Upper lobe of left lung (tissue), 6 donors: ENCODE results near the gene KIAA1614. TPM values are rescaled to one million over a fixed set of nuclear protein-coding genes. Genes with fewer than 3 reads are reported as not detected.

Source experiments
- ATAC-seq, 2 donors: fragments of 200-7000 bp; cut with Tn5 transposase; one replicate each; pipeline ENCODE4 v1.9.1; 2022; ENCODE audit warnings: mild to moderate bottlenecking in 2 of 2, moderate library complexity in 2 of 2; ENCODE audit not compliant: low FRiP score in 2 of 2
- DNase-seq, 2 donors: peaks; one replicate each; pipeline ENCODE4 v3.0.0-alpha.2; 2019 to 2020
- H3K27ac ChIP-seq, 4 donors: fragments of 200-600 bp; sonication (generic); one replicate each; pipeline ENCODE4 v1.5.1; 2016 to 2019
- H3K27me3 ChIP-seq, 4 donors: fragments of 200-600 bp; sonication (generic); one replicate each; pipeline ENCODE4 v1.5.1; 2017 to 2019
- H3K36me3 ChIP-seq, 4 donors: fragments of 200-600 bp; sonication (generic); one replicate each; pipeline ENCODE4 v1.5.1; 2016 to 2019
- H3K4me1 ChIP-seq, 4 donors: fragments of 200-600 bp; sonication (generic); one replicate each; pipeline ENCODE4 v1.5.1; 2018 to 2019
- H3K4me3 ChIP-seq, 4 donors: fragments of 200-600 bp; sonication (generic); one replicate each; pipeline ENCODE4 v1.5.1; 2017 to 2019; ENCODE audit warnings: mild to moderate bottlenecking in 2 of 4, moderate library complexity in 1 of 4
- H3K9me3 ChIP-seq, 4 donors: fragments of 200-600 bp; sonication (generic); one replicate each; pipeline ENCODE4 v1.5.1; 2018 to 2019
- CTCF ChIP-seq, 6 experiments: fragments of 450-650 bp in 4 of 6; fragments of 200-600 bp in 2 of 6; sonication (generic) in 2 of 6; IDR thresholded peaks; one replicate each; pipeline ENCODE4 v1.5.1; 2016 to 2019; ENCODE audit warnings: antibody characterized with exemption in 6 of 6
- EP300 ChIP-seq, 4 donors: sonication (generic); formaldehyde crosslinking; IDR thresholded peaks; one replicate each; pipeline ENCODE4 v1.5.1; 2017; ENCODE audit warnings: antibody characterized with exemption in 4 of 4, control low read depth in 2 of 4
- POLR2A ChIP-seq, 4 donors: fragments of 450-650 bp; IDR thresholded peaks; one replicate each; pipeline ENCODE4 v1.5.1; 2016 to 2017; ENCODE audit warnings: antibody characterized with exemption in 4 of 4, mild to moderate bottlenecking in 2 of 4
- POLR2AphosphoS5 ChIP-seq, 2 donors: sonication (generic); formaldehyde crosslinking; IDR thresholded peaks; one replicate each; pipeline ENCODE4 v1.5.1; 2017; ENCODE audit warnings: antibody characterized with exemption in 2 of 2
- WGBS, 2 donors: methylation state at CpG; one replicate each; pipeline ENCODE4 v1.1.5; 2017 to 2018; 5-methylcytosine and 5-hydroxymethylcytosine counted together
- total RNA-seq, 6 donors: library from RNA; depleted of rRNA in 4 of 6; stranded (reverse); fragments of >200 nt in 4 of 6; gene quantifications; one replicate each; pipeline versions ENCODE4 v1.1.0 to v1.2.1, GENCODE V29; 2016 to 2021
- donor health status: DM: no; HTN: no; CAD: no; lungs with moderate emphysema.
- donor health status: DM: no; HTN: yes; CAD: no; lungs with severe emphysema.

KIAA1614 gene
- total RNA-seq, 6 donors from 2014 or later: 0.79 to 11.9 (median 4.4) TPM

- Histone ChIP-seq H3K27me3 (peaks cover 0 to 12% (median 2%) of the 10 kb centered on the region in 4 donors), H3K4me1 (peaks cover 8 to 22% (median 13%) of the 10 kb centered on the region in 4 donors), H3K9me3 (no peaks in the 10 kb centered on the region), H3K4me3 (peak overlapping the region; percentile 41 to 78 (median 61)), H3K36me3 (peaks cover 0 to 4% (median 0%) of the 10 kb centered on the region in 4 donors), H3K27ac (peak overlapping the region; percentile 79 to 92 (median 86))
- no peak for DNase-seq
- no peak for TF ChIP-seq EP300 (IDR thresholded peaks at IDR 0.05)
- no peak for TF ChIP-seq POLR2AphosphoS5 (IDR thresholded peaks at IDR 0.05)
- TF ChIP-seq POLR2A (IDR thresholded peaks at IDR 0.05): no peak
- no peak for TF ChIP-seq CTCF (IDR thresholded peaks at IDR 0.05)
- WGBS, 2 donors: 32 to 37% methylated on average over 17 of the region's 17 CpGs
- peak in 1 of 2 donors; percentile 2 for ATAC-seq
These were observed 981 bp upstream of the KIAA1614 start for GRCh38 chr1:180911640-180912191.

GRCh38 chr1:180912211-180912800, 391 bp upstream of the KIAA1614 start:
- H3K27ac ChIP-seq: peak overlapping the region; percentile 79 to 92 (median 86)
- H3K36me3 ChIP-seq: peaks cover 0 to 4% (median 0%) of the 10 kb centered on the region in 4 donors
- peak in 1 of 2 donors; percentile 87 for DNase-seq
- peaks cover 8 to 22% (median 13%) of the 10 kb centered on the region in 4 donors for H3K4me1 ChIP-seq
- no peaks in the 10 kb centered on the region for H3K9me3 ChIP-seq
- WGBS, 2 donors: 0 to 2% methylated on average over 14 to 32 of the region's 71 CpGs
- peaks cover 0 to 12% (median 2%) of the 10 kb centered on the region in 4 donors for H3K27me3 ChIP-seq
- no peak for TF ChIP-seq POLR2A (IDR thresholded peaks at IDR 0.05)
- peak in 1 of 2 donors; percentile 58 for ATAC-seq
- peak overlapping the region; percentile 41 to 78 (median 61) for H3K4me3 ChIP-seq

GRCh38 chr1:180915426-180915965, 2.8 kb downstream of the KIAA1614 start:
- TF ChIP-seq POLR2A (IDR thresholded peaks at IDR 0.05) (no peak), EP300 (IDR thresholded peaks at IDR 0.05) (no peak)
- DNase-seq: no peak
- WGBS, 2 donors: 89 to 91% methylated on average over 11 of the region's 11 CpGs
- ATAC-seq: no peak
- no peak overlapping the region for H3K27ac ChIP-seq
- peaks cover 8 to 22% (median 13%) of the 10 kb centered on the region in 4 donors for H3K4me1 ChIP-seq
- H3K36me3 ChIP-seq: peaks cover 0 to 10% (median 0%) of the 10 kb centered on the region in 4 donors
- H3K9me3 ChIP-seq: no peaks in the 10 kb centered on the region
- peaks cover 0 to 12% (median 2%) of the 10 kb centered on the region in 4 donors for H3K27me3 ChIP-seq
- no peak overlapping the region for H3K4me3 ChIP-seq

DNA sequence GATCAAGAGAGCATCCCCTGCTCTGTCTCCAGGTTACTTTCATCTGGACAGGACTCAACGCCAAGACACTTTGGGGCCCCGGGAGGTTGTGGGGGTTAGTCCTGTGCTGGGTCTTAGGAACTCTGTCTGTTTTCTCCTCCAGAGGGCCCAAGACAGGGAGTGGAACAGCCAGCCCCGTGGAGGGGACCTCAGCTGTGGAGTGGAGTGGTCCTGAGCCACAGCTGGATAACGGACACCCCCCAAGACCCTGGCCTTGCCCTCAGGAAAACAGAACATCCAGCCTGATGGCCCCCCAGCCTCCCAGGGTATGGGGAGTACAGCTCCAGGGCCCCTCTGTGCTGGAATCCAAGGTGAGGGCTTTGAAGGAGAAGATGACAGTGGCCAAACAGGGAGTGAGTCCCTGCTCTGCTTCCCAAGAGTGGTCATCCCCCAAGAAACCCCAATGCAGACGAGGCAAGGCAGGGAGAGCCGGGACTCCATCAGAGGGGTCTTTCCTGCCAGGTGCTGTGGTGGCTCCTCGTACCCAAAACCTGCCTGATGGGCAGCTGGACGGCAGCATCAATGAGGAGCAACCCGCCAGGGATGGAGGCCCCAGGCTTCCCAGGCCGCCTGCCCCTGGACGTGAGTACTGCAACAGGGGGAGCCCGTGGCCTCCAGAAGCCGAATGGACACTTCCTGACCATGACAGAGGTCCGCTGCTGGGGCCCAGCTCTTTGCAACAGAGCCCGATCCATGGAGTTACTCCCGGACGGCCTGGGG, 3.5 kb downstream of the KIAA1614 start:
- H3K9me3 ChIP-seq: no peaks in the 10 kb centered on the region
- H3K36me3 ChIP-seq: peaks cover 0 to 10% (median 0%) of the 10 kb centered on the region in 4 donors
- no peak overlapping the region for H3K27ac ChIP-seq
- DNase-seq: peak in 1 of 2 donors; percentile 53
- no peak overlapping the region for H3K4me3 ChIP-seq
- no peak for ATAC-seq
- WGBS, 2 donors: 87 to 93% methylated on average over 3 to 14 of the region's 17 CpGs
- peaks cover 0 to 12% (median 2%) of the 10 kb centered on the region in 4 donors for H3K27me3 ChIP-seq
- H3K4me1 ChIP-seq: peaks cover 8 to 22% (median 13%) of the 10 kb centered on the region in 4 donors
- TF ChIP-seq POLR2AphosphoS5 (IDR thresholded peaks at IDR 0.05): no peak
- no peak for TF ChIP-seq CTCF (IDR thresholded peaks at IDR 0.05)
- TF ChIP-seq EP300 (IDR thresholded peaks at IDR 0.05): no peak
- TF ChIP-seq POLR2A (IDR thresholded peaks at IDR 0.05): no peak

DNA sequence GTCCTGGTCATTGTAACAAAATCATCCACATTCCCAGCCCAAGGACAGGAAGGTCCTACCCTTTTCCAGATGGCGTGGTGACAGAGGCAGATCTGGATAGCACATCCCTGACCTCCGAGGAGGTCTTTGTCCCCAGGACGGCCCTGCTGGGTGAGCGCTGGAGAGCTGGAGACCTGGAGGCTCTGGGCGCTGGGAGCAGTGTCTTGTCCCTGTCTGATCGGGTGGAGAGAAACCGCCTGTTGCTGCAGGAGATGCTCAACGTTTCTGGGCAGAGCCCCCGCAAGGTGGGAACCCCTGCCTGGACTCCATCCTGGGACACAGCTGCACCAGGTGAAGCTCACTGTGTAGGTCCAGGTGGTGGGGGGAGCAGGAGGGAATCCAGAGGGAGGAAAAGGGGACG, 4.1 kb downstream of the KIAA1614 start:
- Histone ChIP-seq H3K36me3 (peaks cover 0 to 10% (median 0%) of the 10 kb centered on the region in 4 donors), H3K27me3 (peaks cover 0 to 12% (median 2%) of the 10 kb centered on the region in 4 donors), H3K9me3 (no peaks in the 10 kb centered on the region), H3K4me1 (peaks cover 7 to 17% (median 8%) of the 10 kb centered on the region in 4 donors), H3K27ac (no peak overlapping the region), H3K4me3 (no peak overlapping the region)
- TF ChIP-seq CTCF (IDR thresholded peaks at IDR 0.05) (no peak), POLR2AphosphoS5 (IDR thresholded peaks at IDR 0.05) (no peak), POLR2A (IDR thresholded peaks at IDR 0.05) (no peak), EP300 (IDR thresholded peaks at IDR 0.05) (no peak)
- ATAC-seq: no peak
- WGBS, 2 donors: 82 to 84% methylated on average over 2 to 10 of the region's 10 CpGs
- DNase-seq: peak in 1 of 2 donors; percentile 46
